Left ventricle myocardium inferior (tissue), 1 donor: ENCODE data around the gene STRADA. TPM values are rescaled to one million over a fixed set of nuclear protein-coding genes. Genes with fewer than 3 reads are reported as not detected.

Experiments
- DNase-seq: peaks from one replicate; pipeline ENCODE4 v3.0.0-alpha.2; 2020
- H3K27ac ChIP-seq: fragments of 200-600 bp; replicated peaks from 2 replicates; pipeline ENCODE4 v1.8.0; 2021
- H3K27me3 ChIP-seq: fragments of 200-600 bp; 2 replicates; pipeline ENCODE4 v1.8.0; 2021; ENCODE audit warnings: low read depth
- H3K36me3 ChIP-seq: fragments of 200-600 bp; 2 replicates; pipeline ENCODE4 v1.8.0; 2021
- H3K4me1 ChIP-seq: fragments of 200-600 bp; 2 replicates; pipeline ENCODE4 v1.8.0; 2021
- H3K4me3 ChIP-seq: fragments of 200-600 bp; 2 replicates; pipeline ENCODE4 v1.8.0; 2021; ENCODE audit warnings: mild to moderate bottlenecking, moderate library complexity
- H3K9me3 ChIP-seq: fragments of 200-600 bp; replicated peaks from 2 replicates; pipeline ENCODE4 v1.8.0; 2021
- CTCF ChIP-seq: fragments of 200-600 bp; IDR thresholded peaks from 2 replicates; pipeline ENCODE4 v1.8.0; 2021; ENCODE audit warnings: antibody characterized with exemption, mild to moderate bottlenecking, borderline replicate concordance
- intact Hi-C: fragments of 100-400 bp; cut with micrococcal nuclease; formaldehyde crosslinking; loops from one replicate; pipeline ENCODE4 v1.11.0; 2022
- total RNA-seq: library from RNA; stranded (reverse); fragmentation: NEBNext Ultra II Directional; extraction: Animal tissue kit (Norgen Biotek cat#: 25700); gene quantifications from one replicate; pipeline ENCODE4 v1.2.1, GENCODE V29; 2021
- donor health status: DM: no; HTN: yes; CAD: no; lungs with severe emphysema.

Gene STRADA
- total RNA-seq, 1 donor from 2014 or later, result 14.6 TPM

GRCh38 chr17:63764716-63765115 lies 23.1 kb upstream of the STRADA start:
- TF ChIP-seq CTCF, result no peak
- no peak for DNase-seq
- Histone ChIP-seq H3K27me3 (no peaks in the 10 kb centered on the region), H3K36me3 (peaks cover 60% of the 10 kb centered on the region), H3K27ac (no peak overlapping the region), H3K4me3 (no peak overlapping the region), H3K4me1 (peaks cover 37% of the 10 kb centered on the region), H3K9me3 (no peaks in the 10 kb centered on the region)
- intact Hi-C loops, result no loop called here

GRCh38 chr17:63762161-63763078 lies 20.8 kb upstream of the STRADA start:
- no peak for TF ChIP-seq CTCF
- no peaks in the 10 kb centered on the region for H3K9me3 ChIP-seq
- DNase-seq, result no peak
- intact Hi-C loops, result no loop called here
- no peaks in the 10 kb centered on the region for H3K27me3 ChIP-seq
- H3K27ac ChIP-seq, result no peak overlapping the region
- peaks cover 16% of the 10 kb centered on the region for H3K4me1 ChIP-seq
- H3K36me3 ChIP-seq, result peaks cover 76% of the 10 kb centered on the region
- no peak overlapping the region for H3K4me3 ChIP-seq

GRCh38 chr17:63760771-63761539 lies 19.4 kb upstream of the STRADA start:
- Histone ChIP-seq H3K27me3 (no peaks in the 10 kb centered on the region), H3K36me3 (peaks cover 91% of the 10 kb centered on the region), H3K27ac (no peak overlapping the region), H3K4me1 (peaks cover 1% of the 10 kb centered on the region), H3K9me3 (no peaks in the 10 kb centered on the region), H3K4me3 (no peak overlapping the region)
- intact Hi-C loops, result no loop called here
- TF ChIP-seq CTCF, result no peak
- DNase-seq, result no peak

GRCh38 chr17:63758428-63758827 lies 16.8 kb upstream of the STRADA start:
- Histone ChIP-seq H3K9me3 (no peaks in the 10 kb centered on the region), H3K27me3 (no peaks in the 10 kb centered on the region), H3K4me3 (no peak overlapping the region), H3K4me1 (no peaks in the 10 kb centered on the region), H3K27ac (no peak overlapping the region), H3K36me3 (peaks cover 92% of the 10 kb centered on the region)
- no peak for TF ChIP-seq CTCF
- intact Hi-C loops, result no loop called here
- DNase-seq, result no peak

GRCh38 chr17:63754046-63754445 lies 12.4 kb upstream of the STRADA start:
- intact Hi-C loops, result no loop called here
- H3K9me3 ChIP-seq, result no peaks in the 10 kb centered on the region
- no peak for DNase-seq
- H3K27me3 ChIP-seq, result no peaks in the 10 kb centered on the region
- H3K4me3 ChIP-seq, result no peak overlapping the region
- peaks cover 97% of the 10 kb centered on the region for H3K36me3 ChIP-seq
- no peak for TF ChIP-seq CTCF
- H3K4me1 ChIP-seq, result no peaks in the 10 kb centered on the region
- no peak overlapping the region for H3K27ac ChIP-seq
